Esophagus squamous epithelium (tissue), 4 donors: ENCODE results near the gene PTPRN.

ENCODE experiments used
- POLR2A ChIP-seq, 4 donors: fragments of 450-650 bp; IDR thresholded peaks; one replicate each; pipeline ENCODE4 v1.6.1; 2017; ENCODE audit warnings: antibody characterized with exemption in 4 of 4, mild to moderate bottlenecking in 4 of 4, moderate library complexity in 3 of 4
- TF ChIP-seq, protein P1 (sequence below), 6 experiments: fragments of 450-650 bp in 4 of 6; fragments of 200-600 bp in 2 of 6; sonication (generic) in 2 of 6; IDR thresholded peaks; one replicate each; pipeline ENCODE4 v1.5.1; 2016 to 2019; ENCODE audit warnings: antibody characterized with exemption in 6 of 6, mild to moderate bottlenecking in 4 of 6, moderate library complexity in 4 of 6

DNA sequence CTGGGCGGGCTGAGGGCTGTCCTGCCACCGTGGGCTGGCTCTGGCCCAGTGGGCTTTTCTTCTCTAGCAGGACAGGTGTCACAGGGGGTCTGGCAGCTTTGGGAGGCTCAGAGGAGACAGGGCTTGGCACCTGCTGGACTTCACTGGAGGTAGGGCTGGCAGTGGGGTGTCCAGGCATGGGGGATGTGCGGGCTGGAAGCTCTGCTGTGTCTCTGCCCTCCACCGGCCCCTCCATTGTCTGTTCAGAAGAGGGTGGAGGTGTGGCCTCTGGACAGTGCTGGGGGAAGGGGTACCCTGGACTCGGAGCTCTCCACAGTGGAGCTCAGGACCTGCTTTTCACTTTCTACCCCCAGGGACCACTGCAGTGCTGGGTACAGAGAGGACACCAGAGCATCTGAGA is 9.2 kb downstream of the PTPRN start:
- TF ChIP-seq, protein P1, sequence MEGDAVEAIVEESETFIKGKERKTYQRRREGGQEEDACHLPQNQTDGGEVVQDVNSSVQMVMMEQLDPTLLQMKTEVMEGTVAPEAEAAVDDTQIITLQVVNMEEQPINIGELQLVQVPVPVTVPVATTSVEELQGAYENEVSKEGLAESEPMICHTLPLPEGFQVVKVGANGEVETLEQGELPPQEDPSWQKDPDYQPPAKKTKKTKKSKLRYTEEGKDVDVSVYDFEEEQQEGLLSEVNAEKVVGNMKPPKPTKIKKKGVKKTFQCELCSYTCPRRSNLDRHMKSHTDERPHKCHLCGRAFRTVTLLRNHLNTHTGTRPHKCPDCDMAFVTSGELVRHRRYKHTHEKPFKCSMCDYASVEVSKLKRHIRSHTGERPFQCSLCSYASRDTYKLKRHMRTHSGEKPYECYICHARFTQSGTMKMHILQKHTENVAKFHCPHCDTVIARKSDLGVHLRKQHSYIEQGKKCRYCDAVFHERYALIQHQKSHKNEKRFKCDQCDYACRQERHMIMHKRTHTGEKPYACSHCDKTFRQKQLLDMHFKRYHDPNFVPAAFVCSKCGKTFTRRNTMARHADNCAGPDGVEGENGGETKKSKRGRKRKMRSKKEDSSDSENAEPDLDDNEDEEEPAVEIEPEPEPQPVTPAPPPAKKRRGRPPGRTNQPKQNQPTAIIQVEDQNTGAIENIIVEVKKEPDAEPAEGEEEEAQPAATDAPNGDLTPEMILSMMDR (IDR thresholded peaks at IDR 0.05): no peak
- TF ChIP-seq POLR2A (IDR thresholded peaks at IDR 0.05): no peak
